Muscle of arm (tissue), 14 donors: ENCODE data around the gene CYP3A7. TPM values are rescaled to one million over a fixed set of nuclear protein-coding genes. Genes with fewer than 3 reads are reported as not detected.
"Not testable (repeated sequence)": the region's sequence is repeated elsewhere in the genome, so short reads cannot be mapped to it uniquely, and the experiment has no call there.

Source experiments
- DNase-seq: peaks from one replicate; pipeline ENCODE4 v3.0.0-alpha.2; 2013
- long read RNA-seq, 11 donors: transcript quantifications; one replicate each; lab custom pipeline, GENCODE V29; 2026
- polyA plus RNA-seq, 12 donors: library from polyadenylated mRNA; unstranded; fragments of 120-200 nt; gene quantifications; one replicate each; pipeline ENCODE4 v1.2.1, GENCODE V29; 2013; ENCODE audit not compliant: insufficient read length in 12 of 12

The CYP3A7 gene
- polyA plus RNA-seq: 1 to 10 TPM in 4 of 12 donors, under 1 TPM in 5, not detected in 3; 0.24 to 9.4 (median 0.95) TPM
- long read RNA-seq, donor 1: 0 reads
- long read RNA-seq, donor 2: 0 reads
- long read RNA-seq, donor 3: 0 reads
- long read RNA-seq, donor 4: 0 reads
- long read RNA-seq, donor 5: 0 reads
- long read RNA-seq, donor 6: 0 reads
- long read RNA-seq, donor 7: 0 reads
- long read RNA-seq, donor 8: 0 reads
- long read RNA-seq, donor 9: 0 reads
- long read RNA-seq, donor 10: 0 reads
- long read RNA-seq, donor 11: 0 reads

GRCh38 chr7:99734987-99735386, at the start of gene CYP3A7:
TSS of gene CYP3A7 (minus strand) at chr7:99735196. CDS start at chr7:99735093, 103 bp downstream.
- DNase-seq: no peak

GRCh38 chr7:99784007-99784406, 49.0 kb upstream of the CYP3A7 start, which contains the start of gene CYP3A4:
TSS of gene CYP3A4 (minus strand) at chr7:99784184. CDS start at chr7:99784081, 103 bp downstream.
- no peak for DNase-seq

DNA sequence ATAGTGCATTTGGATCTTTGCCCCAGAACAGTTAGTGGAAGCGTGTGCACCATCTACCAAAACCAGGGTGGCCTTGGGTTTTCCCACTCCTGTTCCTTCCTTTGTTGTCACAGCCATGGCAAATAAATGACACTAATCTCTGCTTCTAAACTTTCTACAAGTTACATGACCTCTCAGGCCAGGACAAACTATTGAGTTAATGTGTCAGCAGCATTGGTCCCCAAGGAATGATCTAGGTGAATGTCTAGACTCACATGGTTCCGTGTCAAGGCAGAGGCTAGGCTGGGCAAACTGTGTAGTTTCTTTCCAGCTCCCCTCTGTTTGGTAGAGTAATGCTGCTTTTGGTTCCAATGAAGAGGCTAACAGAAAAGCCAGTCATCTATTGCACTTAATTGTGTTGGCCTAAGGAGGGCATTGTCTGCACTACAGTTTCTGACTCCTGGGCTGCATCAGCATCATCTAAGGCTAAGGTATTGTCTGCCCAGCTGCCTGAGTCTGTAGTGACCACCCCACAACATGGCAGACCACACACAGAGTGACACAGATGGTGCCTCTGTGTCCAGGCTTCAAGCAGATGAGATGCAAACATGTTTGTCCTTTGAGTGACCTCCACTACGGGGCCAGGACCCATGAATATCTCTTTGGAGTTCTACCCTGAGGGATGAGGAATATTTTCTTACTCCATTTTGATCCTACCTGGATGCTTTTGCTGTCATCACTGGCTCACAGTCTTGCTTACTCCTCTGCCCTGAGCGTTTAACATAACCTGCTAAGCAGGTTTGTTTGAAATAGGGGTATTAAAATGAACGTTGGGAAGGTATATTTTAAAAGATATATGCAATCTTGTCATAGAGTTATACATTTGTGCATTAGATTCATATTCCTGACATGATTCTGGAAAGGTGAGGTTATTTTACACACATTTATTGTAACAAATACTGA, 47.3 kb upstream of the CYP3A7 start:
- no peak for DNase-seq

DNA sequence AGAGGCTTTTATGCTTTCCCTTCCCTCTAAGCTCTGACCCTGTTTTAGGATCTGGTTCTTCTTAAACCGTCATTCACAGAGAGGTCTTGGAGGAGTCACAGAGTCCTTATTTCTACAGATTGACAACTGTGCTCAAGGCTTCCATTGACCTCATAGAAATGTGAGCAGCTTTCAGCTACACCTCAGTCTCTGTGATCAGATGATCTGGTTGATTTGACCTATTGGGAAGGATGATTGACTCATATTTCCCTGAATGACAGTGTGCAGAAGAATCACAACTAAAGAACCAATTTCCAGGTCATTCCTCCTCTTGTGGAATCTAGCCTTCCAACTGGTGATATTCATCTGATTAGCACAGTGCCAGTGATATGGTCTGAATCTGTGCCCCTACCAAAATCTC, 45.6 kb upstream of the CYP3A7 start:
- no peak for DNase-seq

DNA sequence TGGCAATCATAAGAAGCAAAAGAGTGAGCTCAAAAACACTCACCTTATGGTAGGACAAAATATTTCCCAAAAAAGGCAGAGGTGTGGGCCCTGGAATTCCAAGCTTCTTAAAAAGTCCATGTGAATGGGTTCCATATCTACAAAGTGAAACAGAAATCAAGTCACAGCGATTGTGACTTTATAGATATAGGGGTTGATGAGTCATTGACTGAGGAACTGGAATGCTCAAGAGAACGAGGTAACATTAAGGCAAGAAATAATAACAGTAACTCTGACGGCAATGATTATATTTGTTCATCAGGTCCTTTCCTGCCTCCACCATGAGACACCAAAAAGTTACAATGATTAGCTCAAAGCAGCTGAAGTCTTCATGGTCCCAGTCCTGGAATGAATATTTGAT, 45.0 kb upstream of the CYP3A7 start:
- DNase-seq: no peak

- DNase-seq: no peak
Observed at GRCh38 chr7:99778880-99779279, 43.9 kb upstream of the CYP3A7 start.

GRCh38 chr7:99773395-99773794, 38.4 kb upstream of the CYP3A7 start:
- not testable (repeated sequence) for DNase-seq

DNA sequence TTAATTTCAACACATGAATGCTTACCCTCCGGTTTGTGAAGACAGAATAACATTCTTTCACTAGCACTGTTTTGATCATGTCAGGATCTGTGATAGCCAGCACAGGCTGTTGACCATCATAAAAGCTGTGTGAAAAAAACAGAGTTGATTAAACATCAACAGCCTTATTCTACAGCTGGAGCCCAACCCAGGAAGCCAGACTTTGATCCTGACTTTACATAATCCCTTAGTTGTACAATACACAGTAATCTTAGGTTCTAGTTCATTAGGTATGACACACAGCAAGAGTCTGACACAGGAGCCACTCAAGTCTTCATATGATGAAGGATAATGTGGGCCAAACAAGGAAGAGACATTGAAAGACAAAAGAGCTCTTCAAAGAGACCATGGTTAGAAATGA, 37.6 kb upstream of the CYP3A7 start:
- no peak for DNase-seq

DNA sequence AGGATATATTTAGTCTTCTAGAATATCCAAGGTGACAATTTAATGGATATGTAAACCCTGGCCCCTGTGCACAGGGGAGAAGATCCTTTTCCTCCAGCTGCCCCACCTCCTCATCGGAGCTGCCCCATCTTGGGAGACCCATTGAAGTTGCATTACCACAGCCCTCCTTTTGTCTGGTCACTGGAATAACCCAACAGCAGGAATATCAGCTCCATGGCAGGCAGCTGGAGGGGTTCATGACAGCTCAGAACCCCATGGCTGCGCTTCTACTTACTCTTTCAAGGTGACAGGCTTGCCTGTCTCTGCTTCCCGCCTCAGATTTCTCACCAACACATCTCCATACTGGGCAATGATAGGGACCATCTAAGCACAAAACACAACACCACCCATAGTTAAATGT, 34.5 kb upstream of the CYP3A7 start:
- not testable (repeated sequence) for DNase-seq

DNA sequence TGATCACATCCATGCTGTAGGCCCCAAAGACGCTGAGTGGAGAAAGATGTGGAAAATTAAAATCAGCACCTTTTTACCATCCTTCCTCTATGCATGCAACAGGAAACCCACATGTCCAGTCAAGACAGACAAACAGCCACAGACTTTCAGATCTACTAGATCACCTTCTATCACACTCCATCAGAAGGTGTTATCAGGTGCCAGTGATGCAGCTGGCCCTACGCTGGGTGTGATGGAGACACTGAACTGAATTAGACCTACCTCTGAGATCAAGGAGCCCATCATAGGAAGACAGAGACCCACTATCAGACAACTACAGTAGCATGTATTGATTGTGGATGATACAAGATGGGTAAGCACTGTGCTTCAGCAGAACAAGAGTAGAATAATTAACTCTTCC, 33.5 kb upstream of the CYP3A7 start:
- DNase-seq: no peak

GRCh38 chr7:99767662-99768061, 32.7 kb upstream of the CYP3A7 start:
- DNase-seq: no peak

- DNase-seq: no peak
Observed at GRCh38 chr7:99766484-99767099, 31.6 kb upstream of the CYP3A7 start.

GRCh38 chr7:99764478-99764877, 29.5 kb upstream of the CYP3A7 start:
- DNase-seq: no peak

- peak; percentile 38 for DNase-seq
Observed at GRCh38 chr7:99762680-99763327, 27.8 kb upstream of the CYP3A7 start.

DNA sequence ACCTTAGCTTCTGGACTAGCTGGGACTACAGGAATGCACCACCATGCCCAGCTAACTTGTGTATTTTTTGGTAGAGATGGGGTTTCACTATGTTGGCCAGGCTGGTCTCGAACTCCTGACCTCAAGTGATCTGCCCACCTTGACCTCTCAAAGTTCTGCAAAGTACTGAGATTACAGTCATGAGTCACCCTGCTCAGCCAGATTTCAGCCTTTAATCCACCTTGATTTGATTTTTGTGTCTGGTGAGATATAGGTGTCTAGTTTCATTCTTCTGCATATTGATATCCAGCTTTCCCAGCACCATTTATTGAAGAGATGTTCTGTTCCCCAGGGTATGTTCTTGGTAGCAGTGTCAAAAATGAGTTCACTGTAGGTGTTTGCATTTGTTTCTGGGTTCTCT, 20.1 kb upstream of the CYP3A7 start:
- no peak for DNase-seq

DNA sequence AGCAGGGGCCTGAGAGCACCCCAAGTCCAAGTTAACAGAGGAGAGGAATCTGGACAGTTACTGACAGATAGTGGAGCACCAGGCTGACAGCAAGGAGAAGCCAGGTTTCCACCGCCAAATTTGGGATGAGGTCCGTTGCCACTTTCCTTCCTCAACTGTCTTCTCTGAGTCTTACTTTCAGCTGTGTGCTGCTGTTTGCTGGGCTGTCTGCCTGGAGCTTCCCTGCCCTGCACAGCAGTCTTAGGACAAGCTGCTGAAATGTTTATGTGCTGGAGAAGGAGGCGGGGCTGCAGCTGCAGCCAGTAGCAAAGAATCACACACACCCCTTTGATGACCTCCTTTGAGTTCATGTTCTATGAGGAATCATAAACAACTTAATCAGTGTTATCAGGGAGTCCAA, 17.4 kb upstream of the CYP3A7 start:
- no peak for DNase-seq

GRCh38 chr7:99751322-99752052, 16.5 kb upstream of the CYP3A7 start:
- not testable (repeated sequence) for DNase-seq

GRCh38 chr7:99748846-99749579, 14.0 kb upstream of the CYP3A7 start:
- no peak for DNase-seq

DNA sequence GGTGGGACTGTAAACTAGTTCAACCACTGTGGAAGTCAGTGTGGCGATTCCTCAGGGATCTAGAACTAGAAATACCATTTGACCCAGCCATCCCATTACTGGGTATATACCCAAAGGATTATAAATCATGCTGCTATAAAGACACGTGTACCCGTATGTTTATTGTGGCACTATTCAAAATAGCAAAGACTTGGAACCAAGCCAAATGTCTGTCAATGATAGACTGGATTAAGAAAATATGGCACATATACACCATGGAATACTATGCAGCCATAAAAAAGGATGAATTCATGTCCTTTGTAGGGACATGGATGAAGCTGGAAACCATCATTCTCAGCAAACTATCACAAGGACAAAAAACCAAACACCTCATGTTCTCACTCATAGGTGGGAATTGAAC, 11.9 kb upstream of the CYP3A7 start:
- not testable (repeated sequence) for DNase-seq

GRCh38 chr7:99745395-99745794, 10.4 kb upstream of the CYP3A7 start:
- DNase-seq: not testable (repeated sequence)
